ENCODE measurements around the gene H2BW2. TPM values are rescaled to one million over a fixed set of nuclear protein-coding genes. Genes with fewer than 3 reads are reported as not detected.
"Not testable (repeated sequence)": the region's sequence is repeated elsewhere in the genome, so short reads cannot be mapped to it uniquely, and the experiment has no call there.

H2BW2 gene
- total RNA-seq, 1 experiment from 2014 or later: not detected

GRCh38 chrX:104041003-104041402 lies 1.2 kb downstream of the H2BW2 start:
- Histone ChIP-seq H3K4me2 (no peak overlapping the region), H2AFZ (no peak overlapping the region), H3K9me2 (ENCODE audit: insufficient read depth) (no peaks in the 10 kb centered on the region), H3F3A (ENCODE audit: insufficient read depth, low read depth) (no peaks in the 10 kb centered on the region), H3K9me3 (ENCODE audit: insufficient read depth, low read depth) (no peaks in the 10 kb centered on the region), H3K79me2 (ENCODE audit: low read depth) (no peaks in the 10 kb centered on the region), H3K4me1 (replicated peaks; ENCODE audit: insufficient read depth) (no peaks in the 10 kb centered on the region), H3K36me3 (ENCODE audit: low read depth) (no peaks in the 10 kb centered on the region), H3K27ac (no peak overlapping the region), H3K4me3 (no peak overlapping the region), H4K20me1 (ENCODE audit: insufficient read depth) (no peaks in the 10 kb centered on the region), H3K27me3 (ENCODE audit: insufficient read depth, low read depth) (peaks cover 63% of the 10 kb centered on the region)
- BruUV-seq (replicated peaks): no TSS peak
- TF ChIP-seq EZH2 (IDR thresholded peaks at IDR 0.05; ENCODE audit: low read depth): no peak
- TF ChIP-seq, protein P1, sequence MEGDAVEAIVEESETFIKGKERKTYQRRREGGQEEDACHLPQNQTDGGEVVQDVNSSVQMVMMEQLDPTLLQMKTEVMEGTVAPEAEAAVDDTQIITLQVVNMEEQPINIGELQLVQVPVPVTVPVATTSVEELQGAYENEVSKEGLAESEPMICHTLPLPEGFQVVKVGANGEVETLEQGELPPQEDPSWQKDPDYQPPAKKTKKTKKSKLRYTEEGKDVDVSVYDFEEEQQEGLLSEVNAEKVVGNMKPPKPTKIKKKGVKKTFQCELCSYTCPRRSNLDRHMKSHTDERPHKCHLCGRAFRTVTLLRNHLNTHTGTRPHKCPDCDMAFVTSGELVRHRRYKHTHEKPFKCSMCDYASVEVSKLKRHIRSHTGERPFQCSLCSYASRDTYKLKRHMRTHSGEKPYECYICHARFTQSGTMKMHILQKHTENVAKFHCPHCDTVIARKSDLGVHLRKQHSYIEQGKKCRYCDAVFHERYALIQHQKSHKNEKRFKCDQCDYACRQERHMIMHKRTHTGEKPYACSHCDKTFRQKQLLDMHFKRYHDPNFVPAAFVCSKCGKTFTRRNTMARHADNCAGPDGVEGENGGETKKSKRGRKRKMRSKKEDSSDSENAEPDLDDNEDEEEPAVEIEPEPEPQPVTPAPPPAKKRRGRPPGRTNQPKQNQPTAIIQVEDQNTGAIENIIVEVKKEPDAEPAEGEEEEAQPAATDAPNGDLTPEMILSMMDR (conservative IDR thresholded peaks at IDR 0.05): no peak
- intact Hi-C loops (cut with micrococcal nuclease; ENCODE audit: unreplicated experiment): no loop called here
- ChIA-PET CTCF (no interaction called here), POLR2A (ENCODE audit: unreplicated experiment) (no interaction called here)
- DNase-seq: no peak

DNA sequence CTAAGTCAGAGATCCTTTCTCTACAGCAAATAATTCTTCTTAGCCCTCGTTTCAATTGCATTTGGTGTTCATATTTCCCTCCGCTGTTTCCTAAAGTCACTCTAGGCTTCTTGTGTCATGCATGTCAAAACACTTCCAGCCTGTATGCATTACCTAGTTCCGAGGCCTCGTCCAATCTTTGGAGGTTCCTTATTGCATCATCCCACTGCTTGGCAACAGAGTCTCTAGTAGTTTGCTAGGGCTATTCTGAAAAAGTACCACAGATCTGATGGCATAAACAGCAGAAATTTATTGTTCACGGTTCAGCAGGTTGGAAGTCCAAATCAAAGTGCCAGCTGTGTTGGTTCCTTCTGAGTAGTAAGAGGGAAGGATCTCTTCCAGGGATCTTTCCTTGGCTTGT lies 5.9 kb downstream of the H2BW2 start:
- Histone ChIP-seq H3K9me2 (ENCODE audit: insufficient read depth) (no peaks in the 10 kb centered on the region), H3K9me3 (ENCODE audit: insufficient read depth, low read depth) (no peaks in the 10 kb centered on the region), H3K4me2 (no peak overlapping the region), H3K27me3 (ENCODE audit: insufficient read depth, low read depth) (peaks cover 77% of the 10 kb centered on the region), H4K20me1 (ENCODE audit: insufficient read depth) (no peaks in the 10 kb centered on the region), H3K79me2 (ENCODE audit: low read depth) (no peaks in the 10 kb centered on the region), H3K27ac (no peak overlapping the region), H3K4me3 (no peak overlapping the region), H3K4me1 (replicated peaks; ENCODE audit: insufficient read depth) (no peaks in the 10 kb centered on the region), H3F3A (ENCODE audit: insufficient read depth, low read depth) (no peaks in the 10 kb centered on the region), H2AFZ (no peak overlapping the region), H3K36me3 (ENCODE audit: low read depth) (no peaks in the 10 kb centered on the region)
- TF ChIP-seq, protein P1 (conservative IDR thresholded peaks at IDR 0.05): no peak
- no peak for TF ChIP-seq EZH2 (IDR thresholded peaks at IDR 0.05; ENCODE audit: low read depth)
- no peak for DNase-seq
- POLR2A ChIA-PET (ENCODE audit: unreplicated experiment): no interaction called here
- no TSS peak for BruUV-seq (replicated peaks)
- CTCF ChIA-PET: no interaction called here
- intact Hi-C loops (cut with micrococcal nuclease; ENCODE audit: unreplicated experiment): no loop called here

DNA sequence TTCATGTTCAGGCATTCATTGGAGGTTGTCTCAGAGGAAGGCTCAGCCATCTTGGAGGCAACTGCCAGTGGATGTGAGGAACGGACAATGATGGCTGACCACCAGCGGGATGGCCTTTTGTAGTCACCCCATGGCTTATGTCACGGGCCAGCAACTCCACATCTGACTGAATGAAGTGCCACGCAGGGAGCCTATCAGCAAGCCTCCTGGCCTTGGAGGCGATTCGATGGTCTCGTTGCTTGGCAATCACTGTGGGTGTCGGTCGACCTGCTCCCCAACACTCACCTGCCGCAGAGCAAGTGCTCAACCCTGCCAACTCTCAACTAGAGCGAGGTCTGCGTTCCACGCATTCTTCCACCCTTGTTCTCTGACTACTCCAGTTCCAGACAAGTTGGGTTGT lies 7.4 kb downstream of the H2BW2 start:
- Histone ChIP-seq H2AFZ (no peak overlapping the region), H3F3A (ENCODE audit: insufficient read depth, low read depth) (no peaks in the 10 kb centered on the region), H3K36me3 (ENCODE audit: low read depth) (no peaks in the 10 kb centered on the region), H3K27me3 (ENCODE audit: insufficient read depth, low read depth) (peaks cover 65% of the 10 kb centered on the region), H3K79me2 (ENCODE audit: low read depth) (no peaks in the 10 kb centered on the region), H3K9me2 (ENCODE audit: insufficient read depth) (no peaks in the 10 kb centered on the region), H4K20me1 (ENCODE audit: insufficient read depth) (no peaks in the 10 kb centered on the region), H3K27ac (no peak overlapping the region), H3K4me1 (replicated peaks; ENCODE audit: insufficient read depth) (no peaks in the 10 kb centered on the region), H3K4me3 (no peak overlapping the region), H3K4me2 (no peak overlapping the region), H3K9me3 (ENCODE audit: insufficient read depth, low read depth) (no peaks in the 10 kb centered on the region)
- TF ChIP-seq, protein P1 (conservative IDR thresholded peaks at IDR 0.05): no peak
- no peak for TF ChIP-seq EZH2 (IDR thresholded peaks at IDR 0.05; ENCODE audit: low read depth)
- BruUV-seq (replicated peaks): no TSS peak
- intact Hi-C loops (cut with micrococcal nuclease; ENCODE audit: unreplicated experiment): no loop called here
- no peak for DNase-seq
- ChIA-PET POLR2A (ENCODE audit: unreplicated experiment) (no interaction called here), CTCF (no interaction called here)

GRCh38 chrX:104054956-104055355 lies 15.2 kb downstream of the H2BW2 start:
- H3F3A ChIP-seq (ENCODE audit: insufficient read depth, low read depth); H4K20me1 ChIP-seq (ENCODE audit: insufficient read depth); CTCF ChIA-PET; H3K4me3 ChIP-seq; H3K79me2 ChIP-seq (ENCODE audit: low read depth); DNase-seq; H3K27me3 ChIP-seq (ENCODE audit: insufficient read depth, low read depth); H3K36me3 ChIP-seq (ENCODE audit: low read depth); H2AFZ ChIP-seq; H3K4me2 ChIP-seq; H3K27ac ChIP-seq; H3K9me3 ChIP-seq (ENCODE audit: insufficient read depth, low read depth); H3K9me2 ChIP-seq (ENCODE audit: insufficient read depth); intact Hi-C loops (cut with micrococcal nuclease; ENCODE audit: unreplicated experiment); H3K4me1 ChIP-seq (replicated peaks; ENCODE audit: insufficient read depth); BruUV-seq (replicated peaks); POLR2A ChIA-PET (ENCODE audit: unreplicated experiment): not testable (repeated sequence)

DNA sequence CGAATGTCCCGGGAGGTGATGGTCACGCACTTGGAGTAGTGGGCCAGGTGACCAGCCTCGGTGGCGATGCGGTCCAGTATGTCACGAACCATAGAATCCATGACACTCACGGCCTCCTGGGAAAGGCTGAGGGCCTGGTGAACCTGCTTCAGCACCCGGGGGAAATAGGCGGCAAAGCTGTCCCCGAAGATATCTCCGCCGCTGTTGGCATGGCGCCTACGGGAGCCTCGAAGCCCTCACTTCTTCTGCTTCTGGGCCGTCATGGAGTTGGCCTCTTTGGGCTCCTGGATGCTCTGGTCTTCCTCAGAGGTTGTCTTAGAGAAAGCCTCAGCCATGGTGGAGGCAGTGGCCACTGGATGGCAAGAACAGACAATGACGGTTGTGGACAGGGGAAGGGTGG lies 22.9 kb downstream of the H2BW2 start:
- CTCF ChIA-PET; H3F3A ChIP-seq (ENCODE audit: insufficient read depth, low read depth); BruUV-seq (replicated peaks); H3K27me3 ChIP-seq (ENCODE audit: insufficient read depth, low read depth); H3K9me3 ChIP-seq (ENCODE audit: insufficient read depth, low read depth); H3K4me1 ChIP-seq (replicated peaks; ENCODE audit: insufficient read depth); POLR2A ChIA-PET (ENCODE audit: unreplicated experiment); H3K36me3 ChIP-seq (ENCODE audit: low read depth); H3K79me2 ChIP-seq (ENCODE audit: low read depth); H2AFZ ChIP-seq; H3K4me2 ChIP-seq; H4K20me1 ChIP-seq (ENCODE audit: insufficient read depth); H3K27ac ChIP-seq; H3K4me3 ChIP-seq; H3K9me2 ChIP-seq (ENCODE audit: insufficient read depth); intact Hi-C loops (cut with micrococcal nuclease; ENCODE audit: unreplicated experiment); DNase-seq: not testable (repeated sequence)
